GM15510 (cell line): Measurements from ENCODE around the gene GHRHR.

Source experiments
- POLR2A ChIP-seq: IDR thresholded peaks from 3 replicates; pipeline ENCODE4 v1.6.1; 2011; ENCODE audit warnings: borderline replicate concordance; ENCODE audit not compliant: insufficient read length; ENCODE audit errors: extremely low read depth

The GHRHR gene

DNA sequence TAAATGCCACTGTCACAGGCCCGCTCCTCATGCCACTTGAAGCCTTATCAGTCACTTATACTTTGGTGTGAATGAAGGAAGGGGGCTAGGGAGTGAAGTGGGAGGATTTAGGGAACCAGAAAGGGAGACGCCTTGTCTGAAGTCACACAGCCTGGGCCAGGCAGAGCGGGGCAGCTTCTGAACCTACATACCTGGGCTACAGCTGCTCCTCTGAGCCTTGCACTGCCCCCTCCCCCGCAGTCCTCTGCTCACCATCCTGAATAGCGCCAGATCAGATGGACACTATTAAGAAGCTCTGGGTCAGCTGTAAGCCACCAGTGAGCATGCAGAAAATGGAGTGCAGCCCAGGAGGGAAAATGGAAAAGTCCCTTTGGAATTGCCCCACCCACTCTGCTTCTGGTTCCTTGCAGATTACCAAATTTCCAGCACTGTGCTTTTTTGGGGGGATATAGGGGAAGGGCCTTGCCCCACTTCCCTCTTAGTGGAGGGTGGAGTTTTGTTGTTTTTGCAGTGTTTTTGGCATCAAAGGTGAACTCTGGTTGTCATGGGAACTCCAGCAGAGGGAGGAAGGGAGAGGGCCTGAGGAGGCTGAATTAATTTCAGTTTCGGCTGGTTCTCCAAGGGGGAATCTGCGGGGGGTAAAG lies 53.4 kb downstream of the GHRHR start:
- TF ChIP-seq POLR2A = no peak

DNA sequence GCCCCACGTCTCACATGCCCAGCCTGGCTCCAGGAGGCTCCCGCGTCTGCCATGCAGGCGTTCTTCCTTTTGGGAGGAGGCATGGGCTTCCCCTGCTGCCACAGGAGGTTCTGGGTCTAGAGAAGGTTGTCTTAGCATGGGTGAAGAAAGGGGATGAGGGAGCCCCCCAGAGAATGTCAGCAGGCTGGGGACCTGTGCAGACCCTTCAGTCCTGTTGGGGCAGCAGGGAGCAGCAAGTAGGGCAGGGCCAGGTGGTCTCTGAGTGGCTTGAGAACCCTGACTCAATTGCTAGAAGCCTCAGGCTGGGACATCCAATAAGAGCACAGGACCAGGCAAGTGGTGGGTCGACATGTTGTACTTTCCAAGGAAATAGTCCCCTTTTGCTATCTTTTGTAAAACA lies 54.0 kb downstream of the GHRHR start:
- TF ChIP-seq POLR2A = no peak

DNA sequence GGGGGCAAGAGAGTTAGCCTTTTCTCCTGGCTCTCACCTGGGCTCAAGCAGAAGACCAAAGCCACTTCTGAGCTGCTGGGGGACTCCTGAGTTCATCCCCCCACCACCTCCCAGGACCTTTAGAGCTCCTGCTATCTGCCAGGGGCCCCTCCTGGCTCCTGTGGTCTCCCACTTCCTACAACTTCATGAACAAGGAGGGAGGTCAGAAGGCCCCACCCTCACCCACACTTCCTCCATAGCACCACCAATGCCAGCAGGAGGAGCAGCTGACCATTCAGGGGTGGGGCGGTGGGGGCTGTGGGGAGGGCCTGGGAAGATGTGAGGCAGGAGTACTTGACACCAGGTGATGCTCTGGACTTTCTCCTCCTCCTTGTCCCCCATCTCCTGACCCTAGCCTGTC lies 55.8 kb downstream of the GHRHR start:
- TF ChIP-seq POLR2A = no peak

DNA sequence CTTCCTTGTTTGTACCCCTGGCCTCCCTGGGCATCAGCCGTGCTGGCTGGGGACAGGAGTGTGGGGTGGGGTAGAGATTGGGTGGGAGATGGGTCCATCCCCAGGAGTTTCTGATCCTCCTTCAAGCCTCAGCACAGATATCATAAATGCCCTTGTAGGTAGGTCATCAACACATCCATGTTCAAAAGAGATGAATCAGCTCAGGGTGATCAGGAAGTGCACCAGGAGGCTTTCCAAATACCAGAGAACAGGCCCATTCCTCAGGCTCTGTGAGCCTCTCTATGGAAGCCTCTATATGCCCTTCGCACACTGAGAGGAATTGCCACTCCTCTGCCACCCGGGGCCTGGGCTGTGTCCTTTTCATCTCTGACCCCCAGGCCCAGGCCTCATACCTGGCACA lies 56.4 kb downstream of the GHRHR start:
- no peak for TF ChIP-seq POLR2A

DNA sequence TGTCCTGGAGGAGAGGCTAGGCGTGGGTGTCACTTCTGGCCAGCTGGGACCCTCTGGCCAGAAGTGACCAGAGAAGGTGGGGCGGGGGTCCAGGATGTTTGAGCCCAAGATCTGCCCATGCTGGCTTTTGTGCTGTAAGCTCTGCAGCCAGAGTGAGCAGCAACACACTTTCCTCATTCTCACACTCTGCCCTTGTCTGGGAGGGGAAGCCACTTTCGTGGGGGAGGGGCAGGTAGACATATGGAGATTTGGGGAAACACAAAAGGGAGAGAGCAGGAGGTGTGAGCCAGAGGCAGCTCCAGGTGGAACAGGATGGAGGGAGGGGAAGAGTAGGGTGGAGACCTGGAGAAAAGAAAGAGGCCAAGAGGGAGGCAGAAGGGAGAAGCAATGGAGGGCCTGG lies 56.9 kb downstream of the GHRHR start:
- TF ChIP-seq POLR2A = no peak

DNA sequence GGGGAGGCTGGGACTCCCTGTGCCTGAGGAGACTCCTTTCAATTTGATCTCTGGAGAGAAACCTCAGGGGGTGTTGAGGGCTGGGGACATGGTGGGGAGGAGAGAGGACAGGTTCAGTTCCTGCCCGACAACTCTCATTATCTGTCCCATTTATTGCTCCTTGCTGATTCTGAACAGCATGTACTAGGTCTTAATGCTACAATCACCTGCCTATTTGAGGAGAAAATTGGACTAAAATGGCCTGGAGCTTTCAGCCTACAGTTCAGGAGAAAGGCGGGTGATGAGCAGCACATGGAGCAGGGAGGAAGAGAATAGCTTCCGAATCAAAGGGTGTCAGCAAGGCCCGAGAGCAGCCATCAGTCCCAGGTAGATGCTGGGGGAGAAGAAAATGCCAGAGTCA lies 58.4 kb downstream of the GHRHR start:
- TF ChIP-seq POLR2A = no peak

DNA sequence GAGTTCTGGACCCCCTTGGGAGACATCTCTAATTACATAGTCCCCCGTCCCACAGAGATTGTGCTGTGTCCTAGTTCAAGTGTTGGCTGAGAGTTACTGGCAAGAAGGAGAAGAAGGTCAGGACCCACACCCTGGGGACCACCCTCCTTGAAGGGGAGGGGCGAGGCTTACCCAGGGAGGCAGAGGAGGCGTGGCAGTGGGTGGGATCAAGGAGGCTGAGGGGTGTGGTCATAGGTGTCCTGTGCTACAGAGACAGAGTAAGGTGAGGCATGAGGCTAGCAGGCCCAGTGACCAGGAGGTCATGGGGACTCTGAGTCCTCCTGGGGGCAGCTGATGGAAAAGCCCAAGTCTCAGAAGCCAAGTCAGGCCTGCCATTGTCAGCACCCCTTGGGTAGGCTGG lies 59.0 kb downstream of the GHRHR start:
- no peak for TF ChIP-seq POLR2A

DNA sequence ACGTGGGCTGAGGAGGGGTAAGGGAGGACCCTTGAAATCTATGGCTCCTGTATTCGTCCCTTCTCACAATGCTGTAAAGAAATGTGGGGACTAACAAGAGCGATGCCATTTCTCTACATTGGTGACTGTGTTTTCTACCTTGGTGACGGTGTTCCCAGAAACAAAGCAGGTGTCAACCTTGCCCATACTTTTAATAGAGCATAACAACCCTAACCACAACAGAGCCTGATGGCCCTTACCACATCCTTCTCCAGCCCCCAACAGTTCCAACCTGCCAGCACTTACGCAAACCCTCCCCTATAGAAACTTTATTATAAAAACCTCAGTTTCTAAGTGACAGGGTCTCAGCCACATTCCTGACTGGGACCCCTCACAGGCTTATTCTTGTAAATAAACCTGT lies 60.1 kb downstream of the GHRHR start:
- no peak for TF ChIP-seq POLR2A

DNA sequence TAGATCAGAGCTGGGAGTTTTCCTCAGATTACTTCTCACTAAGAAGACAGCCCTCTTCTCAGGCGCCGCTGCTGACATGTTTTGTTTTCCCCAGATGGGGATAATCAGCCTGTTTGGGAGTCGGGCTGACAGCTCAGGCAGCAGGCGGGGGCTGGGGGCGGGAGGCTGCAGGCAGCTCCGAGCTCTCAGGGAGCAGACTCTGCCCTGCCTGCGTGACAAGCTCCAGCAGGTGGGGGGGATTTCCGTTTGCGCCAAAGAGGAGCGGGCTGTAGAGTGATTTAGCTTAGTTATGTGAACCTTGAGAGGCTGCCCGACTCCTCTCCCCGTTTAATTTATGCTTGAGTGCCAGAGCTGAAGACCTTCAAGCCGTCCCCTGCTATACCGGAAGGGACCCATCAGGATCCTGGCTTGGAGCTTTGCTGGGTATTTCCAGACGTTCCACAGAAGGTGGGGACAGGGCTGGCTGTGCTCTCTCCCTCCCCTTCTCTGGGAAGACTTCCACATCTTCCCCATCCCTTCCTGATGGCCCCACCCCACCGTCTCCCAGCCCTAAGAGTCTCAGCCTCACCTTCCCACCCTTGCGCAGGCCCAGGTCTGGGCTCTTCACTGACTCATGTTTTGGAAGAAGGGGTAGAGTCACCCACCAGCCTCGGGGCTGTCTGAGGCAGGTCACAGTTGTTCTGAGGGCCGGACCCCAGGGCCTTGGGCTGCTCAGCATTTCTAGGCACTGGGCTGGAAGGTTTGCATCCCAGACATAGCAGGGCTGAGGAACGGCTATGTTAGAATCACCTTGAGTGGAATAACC lies 63.6 kb downstream of the GHRHR start:
- TF ChIP-seq POLR2A = no peak

DNA sequence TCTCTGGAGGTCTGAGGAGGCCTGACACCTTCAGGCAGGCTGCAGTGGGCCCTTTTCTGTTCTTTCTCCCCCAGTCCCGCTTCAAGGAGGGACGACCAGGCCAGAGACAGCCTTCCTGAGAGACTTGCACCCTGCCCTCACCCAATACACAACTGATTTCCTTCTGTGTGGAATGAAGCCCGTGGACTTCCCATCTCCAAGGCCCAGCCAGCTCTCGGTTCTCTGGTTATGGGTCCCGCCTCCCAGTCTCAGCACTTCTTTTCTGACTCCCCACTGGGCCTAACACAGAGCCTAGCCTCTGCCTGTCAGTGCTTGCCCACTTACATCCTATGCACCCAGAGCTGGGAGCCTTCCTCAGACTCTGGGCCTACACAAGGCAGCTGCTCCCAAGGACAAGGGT lies 64.3 kb downstream of the GHRHR start:
- TF ChIP-seq POLR2A = no peak

DNA sequence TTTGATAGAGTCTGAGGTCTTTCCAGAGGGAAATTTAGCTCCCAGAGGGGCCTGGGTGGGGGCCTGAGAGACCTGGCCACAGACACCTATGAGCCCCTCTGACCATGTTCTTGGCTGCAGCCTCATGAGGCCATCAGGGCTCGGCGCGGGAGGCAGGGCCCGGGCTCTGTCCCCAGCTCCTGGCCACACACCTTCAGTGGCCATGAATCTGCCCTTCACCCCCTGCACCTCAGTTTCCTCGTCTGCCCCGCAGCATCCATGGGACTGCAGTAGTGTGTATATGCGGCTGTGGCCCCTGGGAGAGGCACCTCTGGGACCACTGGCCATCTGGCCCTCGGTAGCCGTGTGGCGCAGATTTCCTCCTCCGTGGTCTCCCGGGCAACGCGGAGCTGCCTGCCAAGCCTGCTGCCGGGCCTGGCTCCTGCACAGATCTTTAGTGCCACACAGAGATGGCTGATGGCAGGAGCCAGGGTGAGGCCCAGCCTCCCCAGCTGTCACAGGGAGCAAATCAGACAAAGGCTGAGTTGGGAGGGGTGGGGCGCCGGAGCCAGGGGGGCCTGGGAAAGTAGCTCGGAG lies 64.8 kb downstream of the GHRHR start:
- TF ChIP-seq POLR2A = no peak
